Uterus (tissue), 2 donors: ENCODE results near the gene CLDN1.

Experiments
- CTCF ChIP-seq, 4 experiments: fragments of 200-600 bp in 2 of 4; fragments of 450-650 bp in 2 of 4; sonication (generic) in 2 of 4; IDR thresholded peaks; one replicate each; pipeline ENCODE4 v1.5.1; 2016 to 2019; ENCODE audit warnings: antibody characterized with exemption in 4 of 4, mild to moderate bottlenecking in 2 of 4, moderate library complexity in 1 of 4
- POLR2A ChIP-seq, 2 donors: fragments of 450-650 bp; IDR thresholded peaks; one replicate each; pipeline ENCODE4 v1.6.1; 2016; ENCODE audit warnings: antibody characterized with exemption in 2 of 2, mild to moderate bottlenecking in 1 of 2, moderate library complexity in 1 of 2

- TF ChIP-seq CTCF (IDR thresholded peaks at IDR 0.05) = no peak
- no peak for TF ChIP-seq POLR2A (IDR thresholded peaks at IDR 0.05)
Observed at GRCh38 chr3:190322604-190323245, 479 bp upstream of the CLDN1 start.
